GM03348 (cell line): ENCODE data around the gene PDGFB.

Experiments
- DNase-seq: peaks from one replicate; pipeline ENCODE4 v3.0.0; 2012; ENCODE audit warnings: low spot score

PDGFB gene

DNA sequence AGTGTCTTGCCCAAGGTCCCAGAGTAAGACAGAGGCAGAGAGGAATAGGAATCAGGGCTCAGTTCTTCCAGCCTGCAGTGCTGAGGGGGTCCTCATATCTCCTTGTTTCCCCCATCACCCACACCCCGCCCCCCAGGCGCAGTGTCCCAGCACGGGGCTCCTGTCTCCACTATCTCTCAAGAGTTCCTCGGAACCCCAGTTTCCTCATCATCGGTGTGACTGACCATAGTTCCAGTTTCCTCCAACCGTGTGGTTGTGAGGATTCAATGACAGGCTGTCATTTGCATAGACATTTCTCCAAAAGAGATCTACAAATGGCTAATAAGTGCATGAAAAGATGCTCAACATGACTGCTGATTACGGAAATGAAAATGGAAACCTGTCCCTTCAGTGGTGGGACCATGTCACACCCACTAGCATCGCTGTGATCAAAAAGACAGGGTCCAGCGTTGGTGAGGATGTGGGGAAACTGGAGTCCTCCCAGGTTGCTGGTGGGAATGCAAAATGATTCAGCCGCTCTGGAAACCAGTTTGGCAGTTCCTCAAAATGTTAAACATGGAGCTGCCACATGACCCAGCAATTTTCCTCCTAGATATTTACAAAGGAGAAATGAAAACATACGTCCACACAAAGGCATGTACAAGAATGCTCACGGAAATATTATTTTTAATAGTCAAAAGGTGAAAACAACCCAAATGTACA lies 31.8 kb upstream of the PDGFB start:
- no peak for DNase-seq

DNA sequence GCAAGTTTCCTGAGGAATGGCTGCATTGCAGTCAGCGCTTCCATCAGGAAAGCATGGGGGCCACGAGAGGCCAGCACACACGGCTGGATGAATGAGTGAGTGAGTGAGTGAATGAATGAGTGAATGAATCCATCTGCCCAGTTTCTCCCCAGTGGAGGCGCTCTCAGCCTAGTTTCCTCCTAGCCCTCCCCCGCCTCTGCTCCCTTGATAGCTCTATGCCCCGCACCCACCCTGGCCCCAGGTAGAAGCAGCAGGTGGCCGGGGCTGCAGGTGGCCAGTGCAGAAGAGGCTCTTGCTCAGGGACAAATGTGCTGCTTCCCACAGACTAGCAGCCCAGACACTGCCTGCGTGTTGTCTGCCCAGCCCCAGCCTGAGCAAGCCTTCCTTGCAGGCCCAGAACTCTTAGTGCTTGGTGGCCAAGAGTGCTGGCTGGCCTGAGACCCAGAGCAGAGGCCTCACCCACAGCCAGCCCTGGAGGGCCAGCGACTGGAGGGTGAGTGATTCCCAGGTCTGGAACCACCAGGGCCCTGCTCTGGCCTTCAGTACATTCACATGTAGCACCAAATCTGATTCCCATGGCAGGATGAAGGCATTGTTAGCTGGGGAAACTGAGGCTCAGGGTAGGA lies 31.1 kb upstream of the PDGFB start:
- DNase-seq, result no peak

DNA sequence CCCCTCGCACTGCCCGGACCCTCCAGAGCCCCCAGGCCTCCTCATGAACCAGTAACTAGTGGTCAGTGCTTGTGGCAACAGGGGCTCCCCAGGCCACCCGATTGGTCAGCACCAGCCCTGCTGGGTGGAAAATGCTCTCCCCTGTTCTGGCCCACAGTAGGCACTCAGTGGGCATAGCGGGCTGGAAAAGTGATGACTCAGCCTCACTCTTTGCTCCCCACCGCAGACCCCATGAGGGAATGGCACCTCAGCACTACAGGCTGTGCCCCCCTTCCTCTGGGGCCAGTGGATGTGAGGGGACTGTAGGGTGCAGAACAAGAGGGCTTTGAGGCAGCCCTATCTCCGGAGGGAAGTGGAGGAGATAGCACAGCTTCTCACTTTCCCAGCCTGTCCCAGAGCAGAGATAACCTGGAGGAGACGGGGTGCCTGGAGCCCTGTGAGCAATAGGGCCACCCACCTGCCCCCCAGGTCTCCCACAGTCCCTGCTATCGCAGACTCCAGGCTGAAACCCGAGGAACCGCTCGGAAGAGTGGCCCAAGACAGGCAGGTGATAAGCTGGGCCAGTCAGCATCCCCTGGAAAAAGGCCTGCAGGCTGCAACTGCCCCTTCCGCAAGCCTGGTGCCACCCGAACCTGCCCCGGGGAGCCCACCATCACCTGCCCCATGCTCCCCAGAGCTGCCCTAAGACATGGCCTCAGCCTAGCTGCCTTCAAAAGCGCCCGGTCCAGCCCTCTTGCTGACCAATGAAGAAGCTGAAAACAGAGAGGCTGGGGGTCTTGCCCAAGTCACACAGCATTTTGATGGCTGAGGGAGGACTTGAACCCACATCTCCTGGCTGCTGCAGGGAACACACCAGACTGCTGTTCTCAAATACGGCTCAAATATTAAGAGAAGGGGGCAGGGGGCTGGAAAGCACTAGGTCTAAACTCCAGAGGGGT lies 29.4 kb upstream of the PDGFB start:
- no peak for DNase-seq

DNA sequence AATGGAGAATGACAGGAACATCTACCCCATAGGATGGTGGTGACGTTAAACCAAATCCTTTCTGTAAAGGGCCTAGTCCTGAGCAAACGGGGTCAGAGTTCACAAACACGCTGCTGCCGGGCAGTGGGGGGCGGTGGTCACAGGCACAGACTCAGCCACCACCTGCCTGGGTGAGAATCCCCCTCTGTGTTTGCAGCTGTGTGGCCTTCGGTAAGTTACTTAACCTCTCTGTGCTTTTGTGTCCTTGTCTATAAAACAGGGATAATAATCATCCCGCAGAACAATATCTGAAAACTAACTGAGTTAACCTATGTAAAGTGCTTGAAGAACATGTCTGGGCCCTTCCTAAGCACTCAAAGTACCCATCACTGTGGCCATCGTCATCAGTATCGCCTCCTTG lies 26.0 kb upstream of the PDGFB start:
- DNase-seq, result no peak

DNA sequence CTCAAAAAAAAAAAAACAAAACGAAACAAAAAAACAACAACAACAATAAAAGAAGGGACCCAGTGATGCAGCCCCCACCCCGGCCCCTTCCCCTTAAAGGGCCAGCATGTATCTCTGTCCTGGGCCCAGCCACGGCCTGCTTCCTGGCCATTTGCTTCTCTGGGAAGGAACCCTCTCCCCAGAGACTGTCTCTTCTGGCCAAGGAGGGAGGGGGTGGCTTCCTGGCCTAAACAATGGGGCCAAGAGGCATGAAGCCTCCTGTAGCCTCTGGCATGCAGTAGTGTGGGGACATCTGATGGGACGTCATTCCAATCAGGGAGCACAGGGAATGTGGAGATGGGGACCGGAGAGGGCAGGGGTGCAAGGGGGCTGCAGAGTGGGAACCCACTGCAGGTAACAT lies 25.5 kb upstream of the PDGFB start:
- no peak for DNase-seq

DNA sequence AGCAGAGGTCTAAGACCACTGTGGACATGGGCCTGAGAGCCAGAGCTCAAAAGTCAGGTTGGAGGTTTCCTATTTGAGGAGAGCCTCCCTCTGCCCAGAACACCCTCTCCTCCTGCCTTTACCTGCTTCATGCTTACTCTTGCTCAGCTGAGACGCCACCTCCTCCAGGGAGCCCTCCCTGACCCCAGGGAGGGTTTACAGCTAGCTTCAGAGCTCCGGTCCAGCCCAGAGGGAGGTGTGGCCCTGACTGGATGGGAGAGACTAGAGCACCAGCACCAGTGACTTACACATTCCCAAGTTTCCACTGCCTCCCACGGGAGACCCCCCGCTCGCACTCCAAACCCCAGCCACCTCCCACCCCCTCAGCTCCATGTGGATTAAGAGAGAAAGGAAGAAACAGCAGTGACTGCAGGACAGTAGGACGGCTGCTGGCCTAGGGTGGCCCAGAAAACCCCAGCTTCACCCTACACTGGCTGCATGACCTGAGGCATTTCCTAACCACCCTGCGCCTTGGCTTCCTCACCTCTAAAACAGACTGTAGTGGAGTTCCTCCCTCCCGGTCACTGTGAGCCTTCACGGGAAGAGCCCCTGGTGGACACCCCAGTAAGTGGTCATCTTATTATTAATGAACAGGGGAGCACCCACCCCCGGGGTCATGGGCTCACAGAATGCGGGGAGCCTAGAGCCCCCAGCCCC lies 24.5 kb upstream of the PDGFB start:
- no peak for DNase-seq

DNA sequence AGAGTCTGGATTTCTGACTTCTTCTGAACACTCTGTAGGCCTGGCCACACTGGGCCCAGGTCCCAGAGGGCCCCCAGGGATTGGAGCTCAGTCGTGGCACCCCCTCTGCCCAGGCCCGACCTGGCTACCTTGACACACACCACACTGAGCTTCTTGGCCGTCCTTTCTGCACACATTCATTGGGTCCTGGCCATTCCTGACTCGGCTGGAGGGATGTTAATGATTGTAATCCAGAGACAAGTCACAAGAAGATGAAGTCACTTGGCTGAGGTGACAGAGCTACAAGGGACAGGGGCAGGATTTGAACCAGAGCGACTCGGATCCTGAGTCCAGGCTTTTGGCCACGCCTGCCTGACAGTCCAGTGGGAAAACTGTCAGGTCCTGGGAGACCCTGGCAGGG lies 23.9 kb upstream of the PDGFB start:
- no peak for DNase-seq

DNA sequence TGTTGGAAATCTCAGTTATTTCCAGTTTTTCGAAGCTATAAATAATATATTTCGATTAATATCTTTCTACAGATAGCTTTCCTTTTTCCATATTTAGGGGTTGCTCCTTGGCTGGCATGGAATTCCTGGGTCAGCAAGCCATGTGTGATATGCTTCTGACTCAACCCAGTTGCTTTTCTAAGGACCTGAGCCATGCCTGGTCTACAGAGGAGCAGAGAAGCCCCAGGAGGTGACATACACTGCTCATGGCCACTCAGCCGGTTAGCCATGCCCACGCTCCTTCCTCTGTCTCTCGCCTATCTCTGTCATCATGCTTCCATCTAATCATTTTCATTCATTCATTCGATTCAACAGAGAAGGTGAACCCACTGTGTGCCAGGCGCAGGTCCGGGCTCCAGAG lies 23.2 kb upstream of the PDGFB start:
- no peak for DNase-seq

DNA sequence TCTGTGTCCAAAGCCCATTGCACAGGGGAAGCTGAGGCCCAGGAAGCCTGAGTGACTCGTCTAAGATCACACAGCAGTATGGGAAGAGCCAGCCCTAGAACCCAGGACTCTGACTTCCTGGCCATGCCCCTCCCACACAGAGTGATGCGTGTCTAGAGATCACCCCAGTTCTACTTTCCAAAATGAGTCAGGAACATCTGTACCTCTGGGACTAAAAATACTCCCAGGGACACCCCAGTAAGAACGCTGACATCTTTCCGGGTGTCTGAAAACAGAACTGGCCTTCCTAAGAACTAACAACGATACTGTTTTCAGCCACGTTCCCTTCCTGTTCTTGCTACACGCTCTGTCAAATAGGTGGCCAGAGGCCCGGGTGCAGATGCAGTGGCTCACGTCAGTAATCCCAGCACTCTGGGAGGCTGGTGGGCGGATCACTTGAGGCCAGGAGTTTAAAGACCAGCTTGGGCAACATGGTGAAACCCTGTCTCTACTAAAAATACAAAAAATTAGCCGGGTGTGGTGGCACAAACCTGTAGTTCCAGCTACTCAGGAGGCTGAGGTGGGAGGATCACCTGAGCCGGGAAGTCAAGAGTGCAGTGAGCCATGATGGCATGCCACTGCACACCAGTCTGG lies 21.7 kb upstream of the PDGFB start:
- DNase-seq, result no peak

DNA sequence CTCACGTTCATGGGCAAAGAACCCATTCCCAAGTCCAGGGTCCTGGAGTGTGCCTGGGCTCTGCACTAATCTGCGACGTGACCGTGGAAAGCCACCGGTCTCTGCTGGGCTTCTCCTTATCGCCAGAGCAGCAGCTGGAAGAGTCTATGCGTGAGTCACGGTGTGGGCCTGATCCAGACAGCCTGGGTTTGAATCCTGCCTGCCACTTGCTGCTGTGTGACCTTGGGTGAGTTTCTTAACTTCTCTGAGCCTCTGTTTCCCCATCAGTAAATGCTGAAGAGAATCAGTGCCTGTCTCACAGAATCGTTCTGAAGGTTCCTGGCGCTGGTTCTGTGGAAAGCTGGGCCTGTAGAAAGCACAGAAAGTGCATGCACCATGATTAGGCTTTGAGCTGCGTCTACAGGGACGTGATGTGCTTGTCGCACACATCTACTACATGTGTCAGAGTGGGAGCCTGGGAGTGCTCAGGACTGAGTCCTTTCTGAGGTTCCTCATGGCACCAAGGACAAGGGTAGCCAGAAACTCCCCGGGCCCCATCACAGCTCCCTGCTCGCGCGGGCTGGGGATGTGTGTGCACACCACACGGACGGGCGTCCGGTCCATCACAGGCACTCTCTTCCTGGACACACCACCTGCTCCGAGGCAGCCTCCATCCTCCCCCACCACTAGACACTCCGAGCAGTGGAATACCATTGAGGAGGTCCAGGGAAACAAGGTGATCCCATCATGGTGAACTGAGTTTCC lies 20.5 kb upstream of the PDGFB start:
- DNase-seq, result no peak

DNA sequence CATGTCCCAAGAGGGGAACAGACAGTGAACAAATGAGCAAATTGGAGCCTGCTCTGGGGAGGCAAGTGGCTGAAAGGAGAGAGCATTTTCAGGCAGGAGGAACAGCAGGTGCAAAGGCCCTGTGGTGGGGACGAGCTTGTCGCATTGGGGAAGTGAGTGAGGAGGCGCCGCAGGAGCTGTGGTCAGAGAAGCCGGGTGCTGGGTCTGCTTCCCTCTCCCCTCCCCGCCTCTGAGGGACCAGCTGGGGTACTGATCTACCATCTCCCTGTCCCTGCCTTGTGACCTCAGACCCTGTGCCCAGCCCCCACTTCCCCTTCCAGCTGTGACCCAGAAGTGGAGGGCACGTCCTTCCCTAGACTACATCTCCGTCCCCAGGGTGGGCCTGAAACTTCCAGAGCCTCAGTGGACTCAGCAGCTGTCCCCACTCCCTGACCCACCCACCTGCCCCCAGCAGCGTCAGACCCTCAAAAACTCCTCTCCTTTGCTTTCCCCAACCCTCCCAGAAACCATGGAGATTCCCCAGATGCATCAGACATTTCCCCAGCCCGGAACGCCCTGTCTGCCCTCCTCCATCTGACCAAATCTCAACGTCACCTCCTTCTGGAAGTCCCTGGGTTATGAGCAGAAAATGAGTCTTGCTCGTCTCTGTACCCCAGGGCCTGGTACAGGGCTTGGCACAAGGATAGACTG lies 19.7 kb upstream of the PDGFB start:
- DNase-seq, result no peak

DNA sequence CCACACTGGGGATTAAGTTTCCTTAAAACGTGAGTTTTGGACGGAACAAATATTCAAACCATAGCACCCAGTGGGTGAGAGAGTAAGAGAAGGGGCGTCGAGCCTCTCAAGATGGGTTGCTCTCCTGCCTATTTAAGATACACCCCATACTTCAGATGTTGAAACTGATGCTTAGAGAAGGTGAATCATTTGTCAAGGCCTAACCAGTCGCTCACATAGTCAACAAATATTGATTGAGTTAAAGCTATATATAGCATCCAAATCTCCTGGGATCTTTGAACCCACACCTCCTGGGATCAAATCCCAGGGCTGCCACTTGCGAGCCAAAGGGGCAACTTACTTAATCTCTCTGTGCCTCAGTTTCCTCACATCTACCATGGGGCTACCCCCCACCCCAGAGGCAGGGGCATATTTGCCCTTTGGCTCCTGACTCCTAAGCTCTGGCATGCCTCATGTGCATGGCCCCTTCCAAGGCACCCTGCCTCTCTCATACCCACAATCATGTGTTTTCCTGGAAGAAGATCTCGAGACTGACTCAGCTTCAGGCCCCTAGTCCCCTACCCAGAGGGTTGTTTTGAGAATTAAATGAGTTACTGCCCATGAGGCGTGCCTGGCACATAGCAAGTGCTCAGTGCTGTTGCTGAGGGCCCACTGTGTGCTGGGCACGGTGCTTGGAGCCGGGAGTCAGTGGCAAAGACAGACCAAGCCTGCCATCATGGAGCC lies 19.0 kb upstream of the PDGFB start:
- DNase-seq, result no peak

DNA sequence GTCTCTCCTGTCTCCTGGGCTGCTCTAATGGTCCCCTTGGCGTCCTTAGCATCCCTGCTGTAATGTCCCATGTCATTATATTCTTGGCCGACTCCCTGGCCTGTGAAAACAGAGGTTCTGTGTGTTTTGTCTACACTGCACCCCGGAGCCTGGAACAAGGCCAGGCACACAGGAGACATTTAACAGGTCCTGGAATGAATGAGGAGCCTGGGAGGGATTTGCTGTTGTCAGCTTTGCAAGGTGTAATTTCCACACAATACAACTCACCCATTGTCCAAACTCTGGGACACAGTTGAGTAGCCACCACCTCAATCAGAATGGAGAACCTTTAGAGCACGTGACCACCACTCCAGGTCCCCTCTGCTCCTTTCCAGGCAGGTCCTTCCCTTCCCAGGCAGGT lies 14.9 kb upstream of the PDGFB start:
- DNase-seq, result no peak

DNA sequence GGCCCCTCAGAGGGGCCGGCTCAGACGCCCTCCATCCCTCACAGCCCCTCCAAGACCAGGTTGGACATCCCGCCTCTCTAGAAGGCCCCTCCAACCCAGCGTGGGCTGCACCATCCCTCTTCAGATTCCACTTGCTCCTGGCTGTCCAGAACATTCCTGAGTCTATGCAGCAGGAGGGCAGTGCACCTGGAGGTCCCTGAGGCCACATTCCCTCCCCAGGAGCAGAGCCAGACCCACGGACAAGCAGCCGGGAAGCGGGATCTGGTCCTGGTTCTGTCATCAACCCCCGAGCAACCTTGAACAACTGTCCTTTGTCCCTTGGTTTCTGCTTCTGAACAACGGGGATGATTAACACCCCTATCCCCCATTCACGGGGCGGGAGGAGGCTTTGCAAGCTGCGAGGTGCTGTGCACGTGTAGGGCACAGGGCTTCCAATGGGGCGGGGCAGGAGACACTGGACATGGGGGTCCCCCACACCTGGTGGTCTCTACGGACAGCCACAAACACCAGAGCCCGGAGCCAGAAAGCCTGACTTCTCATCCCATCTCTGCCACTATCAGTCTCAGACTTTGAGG lies 13.2 kb upstream of the PDGFB start:
- no peak for DNase-seq

DNA sequence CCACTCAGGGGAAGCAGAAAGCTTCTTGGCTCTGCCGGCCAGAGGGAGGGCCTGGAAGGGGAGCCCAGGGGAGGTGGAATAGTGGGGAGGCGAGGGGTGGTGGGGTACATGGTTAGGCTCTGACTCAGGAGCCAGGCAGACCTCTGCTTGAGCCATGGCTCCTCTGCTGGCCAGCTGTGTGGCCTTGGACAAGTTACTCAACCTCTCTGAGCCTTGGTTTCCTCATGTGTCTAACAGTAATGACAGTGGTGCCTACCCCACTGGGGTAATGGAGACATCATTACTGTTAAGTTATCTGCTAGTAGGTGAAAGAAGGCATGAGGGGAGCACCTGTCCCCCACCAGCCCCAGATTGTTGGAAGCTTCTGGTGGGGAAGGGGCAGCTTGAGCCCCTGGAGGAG lies 12.2 kb upstream of the PDGFB start:
- DNase-seq, result no peak

DNA sequence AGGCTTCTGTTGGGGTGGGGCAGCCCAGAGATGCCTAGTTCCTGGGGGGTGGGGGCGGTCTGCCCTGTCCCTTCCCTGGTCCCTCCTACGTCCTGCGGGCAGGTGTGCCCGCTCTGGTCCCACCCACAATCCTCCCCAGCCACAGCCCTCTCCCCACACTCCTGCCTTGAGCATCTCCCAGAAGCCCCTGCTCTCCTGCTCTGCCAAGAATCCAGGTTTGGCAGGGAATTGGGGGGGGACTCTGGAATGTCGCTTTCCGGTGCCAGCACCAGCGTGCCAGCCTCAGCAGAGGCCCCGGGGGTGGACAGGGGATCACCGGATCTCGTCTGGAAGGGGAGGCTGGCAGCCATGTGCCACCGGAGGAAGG lies 11.4 kb upstream of the PDGFB start:
- DNase-seq, result no peak

DNA sequence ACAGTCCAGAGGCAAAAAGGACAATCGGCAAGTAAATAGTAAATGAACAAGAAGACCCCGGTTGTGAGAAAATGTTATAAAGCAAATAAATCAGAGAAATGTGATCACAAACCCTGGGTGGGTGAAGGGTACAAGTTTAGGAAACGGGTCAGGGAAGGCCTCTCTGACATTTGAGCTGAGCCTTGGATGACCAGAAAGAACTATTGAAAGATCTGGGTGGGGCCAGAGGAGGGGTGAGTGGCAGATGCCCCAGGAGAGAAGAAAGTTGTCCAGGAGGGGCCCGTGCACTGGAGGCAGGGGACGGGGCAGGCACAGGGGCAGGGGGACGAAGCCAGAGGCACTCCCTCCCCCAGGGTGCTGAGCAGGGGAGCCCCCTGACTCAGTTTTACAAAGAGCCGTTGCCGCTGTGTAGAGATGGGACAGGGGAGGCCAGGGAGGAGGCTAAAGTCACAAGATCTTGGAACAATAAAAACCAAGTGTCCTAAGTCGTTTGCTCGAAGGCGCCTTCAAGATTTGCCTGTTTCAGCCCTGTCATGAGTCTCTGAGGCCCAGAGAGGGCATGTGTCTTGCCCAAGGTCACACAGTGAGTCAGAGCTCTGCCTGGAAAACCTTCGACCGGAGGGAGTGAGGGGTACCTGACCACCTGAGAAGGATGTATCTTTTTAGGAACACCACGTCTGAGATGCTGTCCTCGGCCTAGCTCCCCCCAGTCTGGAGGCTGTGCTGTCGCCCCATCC lies 10.8 kb upstream of the PDGFB start:
- no peak for DNase-seq

DNA sequence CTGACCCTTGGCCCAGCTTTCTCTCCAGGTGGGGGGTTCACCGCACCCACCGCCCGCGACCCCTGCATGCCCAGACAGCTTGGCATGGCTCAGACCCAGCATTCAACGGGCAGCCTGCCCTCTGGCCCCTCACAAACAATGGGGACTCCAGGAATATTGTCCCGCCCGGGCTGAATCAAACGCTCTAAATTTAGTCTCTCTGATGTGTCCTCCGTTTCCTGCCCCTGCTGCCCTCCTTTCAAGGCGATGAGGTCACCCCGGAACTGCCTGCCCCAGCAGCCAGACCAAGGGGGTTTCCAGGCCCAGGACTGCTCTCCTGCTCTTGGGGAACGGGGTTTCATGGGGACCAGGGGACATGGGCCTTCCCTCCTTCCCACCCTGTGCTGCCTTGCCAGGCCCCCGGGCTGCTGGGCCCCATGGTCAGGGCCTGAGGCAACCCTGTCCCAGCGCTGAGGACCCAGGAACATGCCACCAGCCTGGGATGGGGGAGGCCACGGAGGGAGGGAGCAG lies 10.1 kb upstream of the PDGFB start:
- DNase-seq, result peak; percentile 79

DNA sequence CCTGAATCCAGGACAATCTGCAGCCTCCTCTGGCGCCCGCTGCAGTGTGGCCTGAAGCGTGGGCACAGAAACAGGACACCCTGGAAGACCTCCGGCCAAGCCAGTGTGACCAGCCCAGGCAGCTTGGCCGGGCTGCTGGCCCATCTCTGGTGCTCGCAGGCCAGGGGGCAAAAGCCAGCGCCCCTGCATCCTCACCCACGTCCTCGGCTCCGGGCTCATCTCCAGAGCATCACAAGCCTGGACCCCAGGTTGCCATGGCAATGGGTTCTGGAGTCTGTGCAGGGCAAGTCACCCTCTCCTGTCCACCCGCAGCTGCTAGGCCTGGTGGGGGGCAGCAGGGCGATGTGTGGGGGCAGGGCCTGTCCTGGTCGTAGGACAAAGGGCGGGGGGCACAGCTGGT lies 9.3 kb upstream of the PDGFB start:
- no peak for DNase-seq
